ENCODE results near the gene LIFR. TPM values are rescaled to one million over a fixed set of nuclear protein-coding genes. Genes with fewer than 3 reads are reported as not detected.

LIFR gene, protein sequence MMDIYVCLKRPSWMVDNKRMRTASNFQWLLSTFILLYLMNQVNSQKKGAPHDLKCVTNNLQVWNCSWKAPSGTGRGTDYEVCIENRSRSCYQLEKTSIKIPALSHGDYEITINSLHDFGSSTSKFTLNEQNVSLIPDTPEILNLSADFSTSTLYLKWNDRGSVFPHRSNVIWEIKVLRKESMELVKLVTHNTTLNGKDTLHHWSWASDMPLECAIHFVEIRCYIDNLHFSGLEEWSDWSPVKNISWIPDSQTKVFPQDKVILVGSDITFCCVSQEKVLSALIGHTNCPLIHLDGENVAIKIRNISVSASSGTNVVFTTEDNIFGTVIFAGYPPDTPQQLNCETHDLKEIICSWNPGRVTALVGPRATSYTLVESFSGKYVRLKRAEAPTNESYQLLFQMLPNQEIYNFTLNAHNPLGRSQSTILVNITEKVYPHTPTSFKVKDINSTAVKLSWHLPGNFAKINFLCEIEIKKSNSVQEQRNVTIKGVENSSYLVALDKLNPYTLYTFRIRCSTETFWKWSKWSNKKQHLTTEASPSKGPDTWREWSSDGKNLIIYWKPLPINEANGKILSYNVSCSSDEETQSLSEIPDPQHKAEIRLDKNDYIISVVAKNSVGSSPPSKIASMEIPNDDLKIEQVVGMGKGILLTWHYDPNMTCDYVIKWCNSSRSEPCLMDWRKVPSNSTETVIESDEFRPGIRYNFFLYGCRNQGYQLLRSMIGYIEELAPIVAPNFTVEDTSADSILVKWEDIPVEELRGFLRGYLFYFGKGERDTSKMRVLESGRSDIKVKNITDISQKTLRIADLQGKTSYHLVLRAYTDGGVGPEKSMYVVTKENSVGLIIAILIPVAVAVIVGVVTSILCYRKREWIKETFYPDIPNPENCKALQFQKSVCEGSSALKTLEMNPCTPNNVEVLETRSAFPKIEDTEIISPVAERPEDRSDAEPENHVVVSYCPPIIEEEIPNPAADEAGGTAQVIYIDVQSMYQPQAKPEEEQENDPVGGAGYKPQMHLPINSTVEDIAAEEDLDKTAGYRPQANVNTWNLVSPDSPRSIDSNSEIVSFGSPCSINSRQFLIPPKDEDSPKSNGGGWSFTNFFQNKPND
- total RNA-seq (under 1 TPM in 3 of 5 experiments, not detected in 2; 0.16 to 0.30 (median 0.17) TPM), polyA plus RNA-seq (not detected), total RNA-seq (not detected)

DNA sequence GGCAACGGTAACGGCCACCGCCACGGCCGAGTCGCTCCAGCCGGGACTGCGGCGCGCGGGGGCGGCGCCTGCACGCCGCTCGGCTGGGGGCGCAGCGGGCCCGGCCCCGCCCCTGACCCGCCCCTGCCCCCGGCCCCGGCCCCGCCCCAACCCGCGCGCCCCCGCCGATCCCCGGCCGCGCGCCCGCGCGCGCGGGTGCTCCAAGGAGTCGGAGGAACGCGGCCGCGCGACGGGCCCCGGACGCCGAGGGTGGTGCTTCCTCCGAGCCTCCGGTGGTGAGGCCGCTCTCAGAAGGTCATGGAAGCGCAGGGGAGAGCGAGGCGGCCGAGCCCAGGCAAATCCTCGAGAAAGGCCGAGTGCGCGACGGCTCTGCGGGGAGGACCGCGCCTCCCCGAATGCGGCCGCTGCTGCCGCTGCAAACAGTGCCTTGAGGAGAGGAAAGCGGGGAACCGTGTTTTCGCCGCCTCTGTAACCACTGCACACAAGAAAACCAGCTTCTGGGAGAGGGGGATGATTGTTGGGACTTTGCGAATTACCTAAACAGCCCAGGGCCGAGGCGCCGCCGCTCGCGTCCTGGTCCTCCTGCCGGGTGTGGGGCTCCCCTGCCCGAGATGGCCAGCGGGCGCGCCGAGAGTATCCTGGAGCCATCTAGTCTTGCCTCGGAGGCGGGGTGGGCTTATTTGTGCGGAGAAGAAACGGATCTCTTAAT is at the start of gene LIFR:
LIFR (minus strand) TSS at position 48 of the 709 bp plus-strand sequence. CDS start 25,999 bp downstream, outside the sequence.
- Mint-ChIP-seq H3K4me1 (peaks cover 0 to 22% (median 11%) of the 10 kb centered on the region in 7 donors), H3K4me3 (peak within 1 kb of the TSS; percentile 75 to 91 (median 80)), H3K27me3 (peaks cover 60 to 72% (median 70%) of the 10 kb centered on the region in 5 donors), H3K9me3 (no peaks in the 10 kb centered on the region), H3K36me3 (peaks cover 0 to 2% (median 0%) of the 10 kb centered on the region in 5 donors), H3K27ac (peak within 1 kb of the TSS in 1 of 9 donors; percentile 47)
- H3K9me3 ChIP-seq (ENCODE audit: control insufficient read depth in 2 of 3, low read length in 3 of 3), result no peaks in the 10 kb centered on the region
- intact Hi-C loops (cut with micrococcal nuclease), result no loop called here
- CTCF ChIA-PET, result no interaction called here
- H3K36me3 ChIP-seq (ENCODE audit: control insufficient read depth in 2 of 3, insufficient read depth in 3 of 3, low read length in 3 of 3), result no peaks in the 10 kb centered on the region
- ATAC-seq (peak; percentile 80), DNase-seq (peak; percentile 8 to 68 (median 18))
- POLR2A ChIA-PET, result no interaction called here
- peak within 1 kb of the TSS; percentile 50 for H3K4me3 ChIP-seq (ENCODE audit: low read length)
- peaks cover 4 to 5% of the 10 kb centered on the region in 2 donors for H3K4me1 ChIP-seq (ENCODE audit: control insufficient read depth in 2 of 2, insufficient read depth in 2 of 2, low read length in 2 of 2)
- H3K27me3 ChIP-seq (ENCODE audit: control insufficient read depth in 2 of 2, insufficient read depth in 2 of 2, low read length in 2 of 2), result peaks cover 0 to 7% of the 10 kb centered on the region in 2 donors
- no peak within 1 kb of the TSS for H3K27ac ChIP-seq (ENCODE audit: low read depth, low read length)

DNA sequence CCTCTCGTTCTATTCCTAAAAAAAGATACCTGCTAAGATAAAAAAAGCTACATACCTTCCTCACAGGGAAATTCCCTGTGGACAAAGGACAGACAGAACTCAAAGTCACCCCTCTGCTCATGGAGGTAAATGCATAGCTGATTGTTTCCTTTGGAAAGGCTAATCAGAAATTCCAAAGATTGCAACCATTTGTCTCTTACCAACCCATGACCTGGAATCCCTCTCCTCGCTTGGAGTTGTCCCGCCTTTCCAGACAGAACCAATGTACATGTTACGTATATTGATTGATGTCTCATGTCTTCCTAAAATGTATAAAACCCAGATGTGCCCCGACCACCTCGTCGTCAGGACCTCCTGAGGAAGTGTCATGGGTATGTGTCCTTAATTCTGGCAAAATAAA is 49.2 kb upstream of the LIFR start:
- Mint-ChIP-seq H3K36me3 (no peaks in the 10 kb centered on the region), H3K27ac (no peak overlapping the region), H3K27me3 (peaks cover 4 to 42% (median 24%) of the 10 kb centered on the region in 5 donors), H3K4me3 (no peak overlapping the region), H3K4me1 (peaks cover 0 to 4% (median 0%) of the 10 kb centered on the region in 7 donors), H3K9me3 (no peaks in the 10 kb centered on the region)
- H3K27ac ChIP-seq (ENCODE audit: low read depth, low read length), result no peak overlapping the region
- H3K4me1 ChIP-seq (ENCODE audit: control insufficient read depth in 2 of 2, insufficient read depth in 2 of 2, low read length in 2 of 2), result no peaks in the 10 kb centered on the region
- intact Hi-C loops (cut with micrococcal nuclease), result no loop called here
- no peaks in the 10 kb centered on the region for H3K9me3 ChIP-seq (ENCODE audit: control insufficient read depth in 2 of 3, low read length in 3 of 3)
- ChIA-PET CTCF (no interaction called here), POLR2A (no interaction called here)
- DNase-seq (no peak), ATAC-seq (no peak)
- no peaks in the 10 kb centered on the region for H3K36me3 ChIP-seq (ENCODE audit: control insufficient read depth in 2 of 3, insufficient read depth in 3 of 3, low read length in 3 of 3)
- no peaks in the 10 kb centered on the region for H3K27me3 ChIP-seq (ENCODE audit: control insufficient read depth in 2 of 2, insufficient read depth in 2 of 2, low read length in 2 of 2)
- H3K4me3 ChIP-seq (ENCODE audit: low read length), result no peak overlapping the region

DNA sequence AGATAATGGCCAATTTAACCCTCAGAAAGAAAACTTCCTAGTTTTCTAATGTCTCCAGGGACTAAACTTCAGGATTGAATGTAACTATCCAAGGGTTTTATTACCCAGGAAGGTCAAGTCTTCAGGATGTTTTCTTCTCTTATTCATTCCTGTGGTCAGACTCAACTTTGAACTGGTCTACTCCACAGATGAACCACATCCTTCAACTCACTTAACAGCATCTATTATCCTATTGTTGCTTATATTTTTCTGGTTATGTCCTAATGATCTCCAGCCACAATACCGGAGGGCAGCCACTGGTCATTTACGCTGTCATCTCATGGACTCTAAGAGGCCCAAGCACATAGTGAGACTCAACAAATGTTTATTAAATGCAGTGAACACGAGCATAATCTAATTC is 47.2 kb upstream of the LIFR start:
- intact Hi-C loops (cut with micrococcal nuclease), result no loop called here
- H3K27me3 Mint-ChIP-seq, result peaks cover 6 to 38% (median 20%) of the 10 kb centered on the region in 5 donors
- no peak overlapping the region for H3K27ac Mint-ChIP-seq
- peaks cover 0 to 4% (median 0%) of the 10 kb centered on the region in 7 donors for H3K4me1 Mint-ChIP-seq
- CTCF ChIA-PET, result no interaction called here
- H3K4me3 Mint-ChIP-seq, result no peak overlapping the region
- Histone ChIP-seq H3K27me3 (ENCODE audit: control insufficient read depth in 2 of 2, insufficient read depth in 2 of 2, low read length in 2 of 2) (no peaks in the 10 kb centered on the region), H3K36me3 (ENCODE audit: control insufficient read depth in 2 of 3, insufficient read depth in 3 of 3, low read length in 3 of 3) (no peaks in the 10 kb centered on the region), H3K4me3 (ENCODE audit: low read length) (no peak overlapping the region), H3K27ac (ENCODE audit: low read depth, low read length) (no peak overlapping the region), H3K9me3 (ENCODE audit: control insufficient read depth in 2 of 3, low read length in 3 of 3) (no peaks in the 10 kb centered on the region), H3K4me1 (ENCODE audit: control insufficient read depth in 2 of 2, insufficient read depth in 2 of 2, low read length in 2 of 2) (no peaks in the 10 kb centered on the region)
- ATAC-seq (no peak), DNase-seq (no peak)
- no peaks in the 10 kb centered on the region for H3K9me3 Mint-ChIP-seq
- POLR2A ChIA-PET, result no interaction called here
- H3K36me3 Mint-ChIP-seq, result no peaks in the 10 kb centered on the region

DNA sequence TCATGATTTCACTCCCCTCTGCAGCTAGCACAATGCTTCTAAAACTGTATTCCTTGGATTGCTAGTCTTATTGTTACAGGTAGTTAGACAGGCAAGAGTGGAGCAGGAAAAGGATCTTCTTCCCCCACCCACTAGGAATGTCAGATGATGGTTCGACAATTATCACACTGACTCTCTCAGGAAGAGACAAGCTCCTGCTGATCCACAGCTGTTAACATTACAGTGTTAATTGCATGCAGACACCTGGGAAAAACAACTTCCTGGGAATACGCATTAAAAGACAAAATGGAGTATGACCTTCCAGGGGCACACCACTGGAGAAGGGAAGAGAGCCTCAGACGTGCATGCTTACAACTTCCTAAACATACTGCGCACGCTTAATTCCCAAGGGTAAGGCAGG is 46.2 kb upstream of the LIFR start:
- ChIA-PET POLR2A (no interaction called here), CTCF (no interaction called here)
- no peaks in the 10 kb centered on the region for H3K36me3 Mint-ChIP-seq
- Histone ChIP-seq H3K9me3 (ENCODE audit: control insufficient read depth in 2 of 3, low read length in 3 of 3) (no peaks in the 10 kb centered on the region), H3K36me3 (ENCODE audit: control insufficient read depth in 2 of 3, insufficient read depth in 3 of 3, low read length in 3 of 3) (no peaks in the 10 kb centered on the region), H3K4me1 (ENCODE audit: control insufficient read depth in 2 of 2, insufficient read depth in 2 of 2, low read length in 2 of 2) (no peaks in the 10 kb centered on the region), H3K27ac (ENCODE audit: low read depth, low read length) (no peak overlapping the region), H3K27me3 (ENCODE audit: control insufficient read depth in 2 of 2, insufficient read depth in 2 of 2, low read length in 2 of 2) (no peaks in the 10 kb centered on the region), H3K4me3 (ENCODE audit: low read length) (no peak overlapping the region)
- intact Hi-C loops (cut with micrococcal nuclease), result no loop called here
- no peak for ATAC-seq
- peaks cover 5 to 31% (median 19%) of the 10 kb centered on the region in 5 donors for H3K27me3 Mint-ChIP-seq
- no peak overlapping the region for H3K27ac Mint-ChIP-seq
- no peak overlapping the region for H3K4me3 Mint-ChIP-seq
- no peak for DNase-seq
- peaks cover 0 to under 1% (median 0%) of the 10 kb centered on the region in 11 donors for H3K9me3 Mint-ChIP-seq
- peaks cover 0 to 4% (median 0%) of the 10 kb centered on the region in 7 donors for H3K4me1 Mint-ChIP-seq

DNA sequence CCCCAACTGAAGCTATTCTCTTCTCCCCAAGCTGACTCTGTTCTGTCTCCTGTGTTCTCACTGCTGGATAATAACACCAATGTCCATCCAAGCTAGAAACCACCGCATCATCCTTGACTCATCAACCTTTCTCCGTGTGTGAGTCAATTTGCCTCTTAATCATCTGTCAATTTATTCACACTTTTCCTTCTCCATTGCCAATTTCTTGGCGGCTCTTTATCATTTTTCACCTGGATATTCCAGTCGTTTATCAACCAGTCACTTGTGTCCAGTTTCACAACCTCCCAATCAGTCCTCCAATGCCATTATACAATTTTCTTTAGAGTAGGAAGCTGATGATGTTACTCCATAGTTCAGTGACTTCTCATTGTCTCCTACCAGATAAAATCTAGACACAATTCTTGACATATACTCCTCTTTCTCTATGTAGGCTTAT is 45.4 kb upstream of the LIFR start:
- peaks cover 7 to 31% (median 19%) of the 10 kb centered on the region in 5 donors for H3K27me3 Mint-ChIP-seq

More for the DNA sequence above, 45.4 kb upstream of the LIFR start:
- CTCF ChIA-PET, result no interaction called here
- no peak for DNase-seq
- POLR2A ChIA-PET, result no interaction called here
- intact Hi-C loops (cut with micrococcal nuclease), result no loop called here
- Mint-ChIP-seq H3K4me3 (no peak overlapping the region), H3K4me1 (no peaks in the 10 kb centered on the region), H3K27ac (no peak overlapping the region), H3K36me3 (no peaks in the 10 kb centered on the region), H3K9me3 (peaks cover 0 to 2% (median 0%) of the 10 kb centered on the region in 11 donors)
- no peaks in the 10 kb centered on the region for H3K36me3 ChIP-seq (ENCODE audit: control insufficient read depth in 2 of 3, insufficient read depth in 3 of 3, low read length in 3 of 3)
- H3K27ac ChIP-seq (ENCODE audit: low read depth, low read length), result no peak overlapping the region
- H3K27me3 ChIP-seq (ENCODE audit: control insufficient read depth in 2 of 2, insufficient read depth in 2 of 2, low read length in 2 of 2), result no peaks in the 10 kb centered on the region
- H3K4me1 ChIP-seq (ENCODE audit: control insufficient read depth in 2 of 2, insufficient read depth in 2 of 2, low read length in 2 of 2), result no peaks in the 10 kb centered on the region
- no peak for ATAC-seq
- no peak overlapping the region for H3K4me3 ChIP-seq (ENCODE audit: low read length)
- H3K9me3 ChIP-seq (ENCODE audit: control insufficient read depth in 2 of 3, low read length in 3 of 3), result no peaks in the 10 kb centered on the region
